SK-N-SH (cell line): ENCODE measurements around the gene CD163L1.

Experiments
- CTCF ChIP-seq: fragments of 200-600 bp; sonication (generic); IDR thresholded peaks from 2 replicates; pipeline ENCODE4 v1.6.1; 2017; ENCODE audit warnings: antibody characterized with exemption, mild to moderate bottlenecking, moderate library complexity
- EP300 ChIP-seq, 2 experiments: IDR thresholded peaks; 2 replicates each; pipeline versions ENCODE4 v1.4.0 to v1.6.1; 2012; ENCODE audit warnings: borderline replicate concordance in 1 of 2, low read depth in 1 of 2, low read length in 1 of 2
- MEF2A ChIP-seq: IDR thresholded peaks from 2 replicates; pipeline ENCODE4 v1.4.0; 2012; ENCODE audit warnings: low read depth, borderline replicate concordance
- TAF1 ChIP-seq: IDR thresholded peaks from 2 replicates; pipeline ENCODE4 v1.6.1; 2012; ENCODE audit warnings: low read depth, mild to moderate bottlenecking, low read length, moderate library complexity, borderline replicate concordance
- USF1 ChIP-seq: IDR thresholded peaks from 2 replicates; pipeline ENCODE4 v1.4.0; 2012; ENCODE audit warnings: low read depth, borderline replicate concordance

- no peak for TF ChIP-seq CTCF
- TF ChIP-seq MEF2A: no peak
- TF ChIP-seq EP300 (IDR thresholded peaks at IDR 0.05; ENCODE audit: borderline replicate concordance in 1 of 2, low read depth in 1 of 2, low read length in 1 of 2): no peak
- no peak for TF ChIP-seq USF1
- no peak for TF ChIP-seq TAF1
Observed at GRCh38 chr12:7354529-7354928, 89.4 kb downstream of the CD163L1 start.
